HG03159 (cell line): ENCODE results near the gene OR4Q2.
"Not testable (repeated sequence)": the region's sequence is repeated elsewhere in the genome, so short reads cannot be mapped to it uniquely, and the experiment has no call there.

Experiments used
- ATAC-seq: cut with Tn5 transposase; IDR thresholded peaks from one replicate; pipeline ENCODE4 v1.9.1; 2021; ENCODE audit warnings: mild to moderate bottlenecking, moderate library complexity; ENCODE audit not compliant: unreplicated experiment

The OR4Q2 gene

GRCh38 chr14:20001863-20002262 is at the start of gene OR4Q2:
Gene OR4Q2 (plus strand): TSS chr14:20002163.
- no peak for ATAC-seq

- not testable (repeated sequence) for ATAC-seq
Observed at GRCh38 chr14:19969735-19970134, 32.2 kb upstream of the OR4Q2 start.

DNA sequence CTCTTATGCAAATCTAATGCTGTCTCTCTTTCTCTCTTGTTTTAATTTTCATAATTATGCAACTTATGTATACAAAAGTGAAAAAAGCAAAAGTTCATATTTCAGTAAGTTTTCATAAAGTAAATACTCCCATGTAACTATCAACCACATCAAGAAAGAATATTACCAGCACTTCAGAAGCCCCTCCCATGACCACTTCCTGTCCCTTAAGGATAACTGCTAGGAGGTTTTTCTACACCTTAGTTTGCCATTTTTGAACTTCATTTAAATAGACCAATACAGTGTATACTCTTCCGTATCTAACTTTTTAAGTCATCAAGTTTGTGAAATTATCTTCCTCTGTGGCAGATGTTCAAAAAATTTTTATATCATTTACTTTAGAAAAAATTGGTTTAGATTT is 27.1 kb upstream of the OR4Q2 start:
- no peak for ATAC-seq

DNA sequence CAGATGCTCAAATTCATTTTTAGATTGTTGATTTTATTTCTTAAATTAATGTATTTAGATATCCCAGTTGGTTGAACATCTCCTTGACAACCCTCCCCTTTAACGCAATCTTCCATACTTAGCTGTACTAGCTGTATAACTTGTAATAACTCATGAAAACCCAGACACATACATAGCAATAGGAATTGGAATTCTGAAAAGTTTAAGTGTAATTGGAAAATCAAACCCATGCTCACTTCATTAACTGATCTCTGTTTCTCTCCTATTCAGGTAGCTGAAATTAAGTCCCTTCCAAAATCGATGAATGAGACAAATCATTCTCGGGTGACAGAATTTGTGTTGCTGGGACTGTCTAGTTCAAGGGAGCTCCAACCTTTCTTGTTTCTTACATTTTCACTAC is 26.7 kb upstream of the OR4Q2 start, which contains the start of gene OR4K15:
Gene OR4K15 (plus strand): TSS at position 301 of the 400 bp plus-strand sequence. CDS start 0 bp downstream, at position 301.
- ATAC-seq = no peak

DNA sequence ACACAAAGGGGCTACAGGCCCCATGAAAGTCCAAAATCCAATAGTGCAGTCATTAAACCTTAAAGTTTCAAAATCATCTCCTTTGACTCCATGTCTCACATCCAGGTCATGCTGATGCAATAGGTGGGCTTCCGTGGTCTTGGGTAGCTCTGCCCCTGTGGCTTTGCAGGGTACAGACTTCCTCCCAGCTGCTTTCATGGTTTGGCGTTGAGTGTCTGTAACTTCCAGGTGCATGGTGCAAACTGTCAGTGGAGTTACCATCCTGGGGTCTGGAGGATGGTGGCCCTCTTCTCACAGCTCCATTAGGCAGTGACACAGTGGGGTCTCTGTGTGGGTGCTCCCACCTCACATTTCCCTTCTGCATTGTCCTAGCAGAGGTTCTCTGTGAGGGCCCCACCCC is 8.5 kb upstream of the OR4Q2 start:
- no peak for ATAC-seq

- ATAC-seq = no peak
Observed at GRCh38 chr14:20002319-20002718, 356 bp downstream of the OR4Q2 start.

DNA sequence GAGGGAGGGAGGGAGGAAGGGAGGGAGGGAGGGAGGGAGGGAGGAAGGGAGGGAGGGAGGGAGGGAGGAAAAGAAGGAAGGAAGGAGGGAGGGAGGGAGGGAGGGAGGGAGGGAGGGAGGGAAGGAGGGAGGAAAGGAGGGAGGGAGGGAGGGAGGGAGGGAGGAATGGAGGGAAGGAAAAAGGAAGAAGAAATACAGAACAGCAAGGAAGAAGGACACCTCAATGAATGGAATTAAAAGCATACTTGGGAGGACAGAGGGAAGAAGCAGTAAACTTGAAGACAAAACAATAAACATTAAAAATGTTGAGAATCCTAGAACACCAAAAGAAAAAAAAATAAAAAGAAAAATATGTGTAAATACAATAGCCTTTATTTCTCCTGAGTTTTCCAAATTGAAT is 6.2 kb downstream of the OR4Q2 start:
- ATAC-seq = no peak

GRCh38 chr14:20019257-20019865 is 17.4 kb downstream of the OR4Q2 start, which contains the start of gene OR4K14:
Gene OR4K14 (minus strand): TSS chr14:20019307. CDS start chr14:20015193, 4,114 bp downstream.
- ATAC-seq = no peak

- no peak for ATAC-seq
Observed at GRCh38 chr14:20031058-20031457, 29.1 kb downstream of the OR4Q2 start.

GRCh38 chr14:20035449-20035848 is 33.5 kb downstream of the OR4Q2 start:
- ATAC-seq = no peak

GRCh38 chr14:20035938-20036337 is 34.0 kb downstream of the OR4Q2 start, which contains the start of gene OR4K13:
Gene OR4K13 (minus strand): TSS chr14:20036038. CDS start chr14:20034758, 1,280 bp downstream.
- no peak for ATAC-seq

DNA sequence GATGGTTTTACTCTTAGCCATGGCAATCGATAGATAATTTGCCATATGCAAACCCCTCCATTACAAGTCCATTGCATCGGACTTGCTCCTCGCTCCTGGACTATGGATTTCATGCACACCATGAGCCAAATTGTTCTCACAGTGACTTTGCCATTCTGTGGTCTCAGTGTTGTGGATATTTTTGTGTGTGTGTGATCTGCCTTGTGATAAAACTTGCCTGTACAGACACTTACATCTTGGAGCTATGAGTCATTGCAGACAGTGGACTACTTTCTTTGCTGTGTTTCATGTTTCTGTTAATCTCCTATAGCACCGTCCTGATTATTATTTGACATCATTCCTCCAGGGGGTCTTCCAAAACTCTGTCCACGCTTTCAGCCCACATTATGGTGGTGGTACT is 42.3 kb downstream of the OR4Q2 start:
- ATAC-seq = no peak

GRCh38 chr14:20048202-20048601 is 46.2 kb downstream of the OR4Q2 start:
- no peak for ATAC-seq
